Stimulated activated CD4-positive, alpha-beta T cell treated with anti-CD3 and anti-CD28 coated beads, TNF-alpha, amount 100 ng/mL, for 24 hours (primary cell): ENCODE results near the gene POMGNT1.
A peak's percentile ranks its signal among the peaks of the same experiment; 100 is the strongest.

Experiments
- DNase-seq, 3 experiments: peaks; one replicate each; pipeline ENCODE4 v3.0.0-alpha.2; 2020; ENCODE audit warnings: low read depth in 3 of 3

POMGNT1 gene

DNA sequence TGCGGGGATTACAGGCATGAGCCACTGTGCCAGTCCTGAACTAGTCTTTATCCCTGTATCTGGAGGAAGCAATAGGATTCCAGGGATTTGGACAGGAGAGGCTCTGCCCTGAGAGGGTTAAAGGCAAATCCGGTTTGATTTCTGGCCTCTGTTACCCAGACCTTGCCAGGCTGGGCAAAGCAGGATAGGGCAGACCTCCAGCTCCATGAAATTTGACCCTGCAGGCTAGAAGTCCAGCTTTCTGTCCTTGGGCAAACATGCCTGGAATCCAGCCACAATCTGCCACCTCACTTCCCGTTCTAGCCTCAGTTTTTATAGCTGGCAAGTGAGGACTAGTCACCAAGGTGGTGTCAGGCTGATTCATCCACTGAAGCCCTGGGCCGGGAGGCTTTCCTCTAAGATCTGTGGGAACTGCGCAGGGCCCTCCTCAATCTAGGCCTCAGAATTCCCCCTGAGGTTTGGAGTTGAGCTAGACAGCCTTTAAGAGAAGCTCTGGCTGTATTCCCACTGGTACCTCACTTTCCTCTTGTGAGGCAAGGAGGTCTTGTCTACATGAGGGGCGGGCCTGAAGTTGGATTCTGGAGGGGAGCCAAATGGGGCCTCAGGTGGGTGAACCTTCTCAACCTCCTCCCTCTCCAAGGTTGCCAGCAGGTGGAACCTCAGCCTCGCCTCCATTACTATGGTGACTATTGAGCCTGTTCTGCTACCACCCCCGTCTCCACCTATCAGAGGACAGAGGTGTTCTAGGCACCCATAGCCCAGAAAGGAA, 15.0 kb downstream of the POMGNT1 start:
- DNase-seq: no peak

DNA sequence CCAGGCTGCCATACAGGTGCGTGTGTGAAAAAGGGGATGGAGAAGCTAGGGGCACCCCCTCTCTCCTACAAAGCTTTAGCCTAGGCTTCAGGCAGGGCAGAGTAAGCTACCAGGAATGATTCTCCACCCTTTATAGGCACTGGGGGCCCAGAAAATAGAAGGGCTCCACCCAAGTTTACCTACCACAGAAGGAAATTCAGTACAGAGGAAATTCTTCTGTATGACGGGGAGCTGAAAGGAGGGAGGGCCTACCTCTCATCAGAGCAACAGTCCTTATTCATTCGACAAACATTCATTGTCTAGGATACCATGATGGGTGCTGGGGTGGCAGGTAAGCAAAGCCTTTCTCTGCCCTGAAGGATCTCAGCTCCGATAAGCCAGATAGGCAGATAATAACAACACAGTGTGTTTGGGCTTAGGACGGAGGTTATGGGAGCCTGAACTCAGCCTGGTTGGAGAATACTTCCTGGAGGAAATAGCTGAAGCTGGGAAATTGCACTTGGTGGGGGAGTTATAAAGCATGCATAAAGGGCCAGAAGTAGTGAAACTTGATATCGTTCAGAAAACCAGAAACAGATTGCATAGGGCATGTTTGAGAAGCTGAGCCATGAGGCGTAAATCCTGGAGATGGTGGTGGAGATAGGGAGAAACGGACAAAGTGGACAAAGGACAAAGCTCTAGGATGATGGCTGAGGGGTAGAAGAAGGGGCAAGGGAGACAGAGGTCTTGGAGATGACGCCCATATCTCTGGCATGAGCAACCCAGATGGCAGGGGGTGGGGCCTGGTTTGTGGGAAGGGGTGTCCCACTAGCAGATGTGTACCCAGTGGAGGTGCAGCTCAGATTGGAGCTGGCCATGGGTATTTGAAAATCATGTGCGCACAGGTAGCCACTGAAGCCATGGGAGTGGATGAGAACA, 16.6 kb downstream of the POMGNT1 start:
- no peak for DNase-seq

DNA sequence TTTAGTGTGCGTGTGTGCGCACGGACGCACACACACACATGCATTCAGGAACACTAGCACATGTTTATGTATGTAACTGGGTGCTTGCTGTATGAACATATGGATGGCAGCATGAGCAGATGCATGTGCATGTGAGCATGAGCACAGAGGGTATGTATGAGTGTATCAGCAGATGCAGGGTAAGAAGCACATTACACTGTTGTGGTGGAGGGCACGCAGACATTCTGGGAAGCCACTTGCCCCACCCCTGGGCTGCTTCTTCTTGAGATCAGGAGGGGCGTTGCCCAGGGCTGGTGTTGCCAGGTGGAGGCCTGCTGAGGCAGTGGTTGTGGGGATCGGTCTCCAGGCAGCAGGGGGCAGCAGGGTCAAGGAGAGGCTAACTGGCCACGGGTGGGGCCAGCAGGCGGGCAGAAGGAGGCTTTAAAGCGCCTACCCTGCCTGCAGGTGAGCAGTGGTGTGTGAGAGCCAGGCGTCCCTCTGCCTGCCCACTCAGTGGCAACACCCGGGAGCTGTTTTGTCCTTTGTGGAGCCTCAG, 18.1 kb downstream of the POMGNT1 start:
- no peak for DNase-seq

DNA sequence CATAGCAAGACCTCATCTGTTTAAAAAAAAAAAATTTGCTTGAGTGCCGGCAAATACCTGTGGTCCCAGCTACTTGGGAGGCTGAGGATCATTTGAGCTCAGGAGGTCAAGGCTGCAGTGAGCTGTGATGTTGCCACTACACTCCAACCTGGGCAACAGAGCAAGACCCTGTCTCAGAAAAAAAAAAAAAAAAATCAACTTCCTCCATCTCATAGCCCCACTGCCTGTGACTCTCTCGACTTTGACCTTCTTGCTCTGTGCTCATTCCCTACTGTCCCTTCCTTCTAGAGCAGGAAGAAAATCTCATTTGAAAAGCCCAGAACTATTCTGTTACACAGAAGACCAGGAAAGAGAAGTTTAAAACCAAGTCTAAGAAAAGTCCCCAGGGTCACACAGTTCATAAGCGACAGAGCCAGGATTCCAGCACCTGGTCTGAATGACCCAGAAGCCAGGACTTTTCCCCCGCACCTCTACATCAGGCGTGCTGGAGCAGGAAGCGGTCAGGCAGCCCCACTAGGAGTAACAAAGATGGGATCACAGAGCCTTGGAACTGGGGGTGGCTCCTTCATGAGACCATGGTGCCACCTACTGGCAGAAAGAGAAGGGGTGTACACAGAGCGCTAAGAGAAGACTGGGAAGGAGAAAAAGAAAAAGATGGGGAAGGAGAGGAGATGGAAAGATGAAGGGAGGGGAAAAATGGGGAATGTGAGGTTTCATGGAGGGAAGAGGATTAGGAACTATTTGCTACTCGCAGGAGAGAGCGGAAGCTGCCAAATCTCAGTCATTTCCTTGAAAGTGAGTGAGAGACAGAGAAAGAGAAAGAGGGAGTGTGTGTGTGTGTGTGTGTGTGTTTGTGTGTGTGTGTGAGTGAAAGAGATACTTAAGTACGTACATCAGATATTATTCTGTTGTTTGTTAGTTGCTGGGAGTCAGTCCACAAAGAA, 18.8 kb downstream of the POMGNT1 start:
- DNase-seq: peak in 2 of 3 experiments; percentile 46 to 64

DNA sequence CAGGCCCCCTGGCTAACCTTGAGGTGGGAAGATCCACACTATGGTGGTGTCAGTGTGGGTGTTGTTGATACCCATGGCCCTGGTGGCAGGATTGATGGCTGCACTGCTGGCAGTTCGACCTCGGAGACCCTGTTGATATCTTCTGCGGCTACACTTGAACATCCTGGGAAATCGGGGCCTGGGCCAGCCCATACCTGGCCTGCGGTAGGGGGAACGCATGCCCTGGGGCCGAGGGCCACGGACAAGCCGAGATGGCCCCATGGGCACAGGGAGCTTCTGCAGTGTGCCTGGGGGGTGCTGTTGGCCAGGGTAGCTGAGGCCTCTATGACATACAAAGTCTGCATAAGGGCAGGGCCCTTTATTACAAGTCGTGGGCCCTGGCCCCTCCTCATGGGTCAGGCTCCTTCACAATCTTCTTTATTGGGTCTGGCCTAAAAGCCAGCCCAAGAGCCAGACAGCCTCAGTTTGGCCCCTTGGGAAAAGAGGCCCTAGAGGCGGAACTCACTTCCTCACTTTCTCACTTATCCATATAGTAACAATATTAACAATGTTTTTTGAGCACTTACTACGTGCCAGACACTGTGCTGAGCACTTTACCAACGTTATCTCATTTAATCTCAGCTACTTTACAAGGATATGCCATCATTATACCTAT, 21.9 kb downstream of the POMGNT1 start, which contains the start of gene P3R3URF:
P3R3URF (minus strand) TSS at position 278 of the 655 bp plus-strand sequence; CDS start at position 261, 17 bp downstream.
- no peak for DNase-seq

DNA sequence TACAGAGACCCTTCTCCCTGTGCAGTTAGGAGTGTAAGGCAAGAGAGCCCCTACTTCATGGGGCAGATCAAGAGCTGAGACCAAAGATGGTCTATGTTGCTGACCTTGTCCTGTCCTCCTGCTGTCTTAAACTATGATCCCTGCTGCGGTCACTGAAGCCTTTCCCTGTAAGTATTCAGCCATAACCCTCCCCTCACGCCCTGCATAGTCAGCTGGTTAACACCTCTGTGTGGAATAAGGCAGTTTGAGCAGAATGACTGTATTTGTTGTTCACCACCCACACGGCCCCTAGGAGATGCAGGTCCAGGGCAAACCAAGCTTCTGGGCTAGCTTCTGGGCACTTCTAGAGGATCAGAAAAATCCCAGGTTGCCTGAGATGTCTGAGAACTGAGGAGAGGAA, 23.0 kb downstream of the POMGNT1 start:
- no peak for DNase-seq

DNA sequence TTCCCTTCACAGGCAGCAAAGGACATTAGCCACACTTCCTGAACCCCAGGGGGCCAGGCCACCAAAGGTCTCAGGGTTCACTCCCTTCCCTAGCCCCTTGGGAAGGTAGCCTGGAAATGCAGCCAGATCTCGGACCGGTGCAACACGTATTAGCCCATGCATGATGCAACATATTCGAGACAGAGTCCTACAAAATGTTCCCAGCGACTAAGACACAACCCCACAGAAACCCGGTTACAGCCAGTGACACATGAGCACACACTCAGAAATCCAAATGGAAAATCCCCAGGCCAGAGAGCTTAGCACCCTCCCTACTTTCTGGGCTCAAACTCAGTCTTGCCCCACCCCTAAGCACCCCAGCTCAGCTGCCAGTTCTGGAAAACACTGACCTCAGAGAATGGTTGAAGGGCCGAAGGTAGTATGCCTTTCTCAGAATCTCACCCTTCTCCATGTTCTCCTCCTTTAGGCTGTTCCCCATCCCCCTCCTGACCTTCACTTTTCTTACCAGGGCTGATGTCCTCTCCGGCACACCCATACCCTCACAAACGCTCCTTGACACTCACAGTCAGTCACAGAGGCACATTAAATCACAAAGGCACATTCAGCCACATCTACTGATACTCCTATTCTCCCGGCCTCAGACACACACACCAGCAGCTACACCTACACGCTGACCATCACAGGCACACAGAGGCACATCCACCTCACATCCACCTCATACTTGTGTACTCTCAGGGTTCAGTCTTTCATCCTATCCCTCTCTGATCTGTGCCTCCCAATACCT, 23.6 kb downstream of the POMGNT1 start, which contains the start of gene TSPAN1:
TSPAN1 (plus strand) TSS at position 640 of the 784 bp plus-strand sequence. CDS start 6,021 bp downstream, outside the sequence.
- no peak for DNase-seq

DNA sequence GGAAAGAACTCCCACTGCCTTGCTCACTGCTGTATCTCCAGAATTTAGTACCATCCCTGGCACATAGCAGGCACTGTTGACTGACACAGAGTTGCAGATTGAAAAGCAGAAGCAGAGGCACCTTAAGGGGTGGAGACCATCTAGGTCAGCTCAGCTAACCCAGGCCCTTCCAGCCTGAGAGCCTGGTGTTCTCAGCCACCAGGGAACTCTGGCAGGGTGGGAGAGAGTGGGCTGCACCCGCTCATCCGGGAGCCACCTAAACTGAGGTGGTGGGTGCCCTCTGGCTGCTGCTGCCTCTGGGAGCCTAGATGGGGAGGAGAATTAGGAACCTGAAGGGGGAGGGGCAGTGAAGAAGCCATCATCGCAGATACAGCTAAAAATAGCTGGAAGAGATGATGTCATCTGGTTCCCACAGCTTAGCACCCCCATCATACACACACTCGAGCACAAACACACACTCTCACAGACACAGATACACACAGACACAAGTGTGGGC, 24.8 kb downstream of the POMGNT1 start:
- no peak for DNase-seq

DNA sequence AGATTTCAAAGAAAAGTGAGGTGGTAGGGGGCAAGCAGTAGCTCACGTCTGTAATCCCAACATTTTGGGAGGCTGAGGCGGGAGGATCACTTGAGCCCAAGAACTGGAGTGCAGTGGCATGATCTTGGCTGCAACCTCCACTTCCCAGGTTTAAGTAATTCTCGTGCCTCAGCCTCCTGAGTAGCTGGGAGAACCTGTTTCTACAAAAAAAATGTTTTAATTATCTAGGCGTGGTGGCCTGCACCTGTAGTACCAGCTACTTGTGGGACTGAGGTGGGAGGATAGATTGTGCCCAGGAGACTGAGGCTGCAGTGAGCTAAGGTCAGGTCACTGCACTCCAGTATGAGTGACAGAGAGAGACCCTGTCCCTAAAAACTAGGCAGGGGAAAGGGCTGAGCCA, 25.9 kb downstream of the POMGNT1 start:
- no peak for DNase-seq

DNA sequence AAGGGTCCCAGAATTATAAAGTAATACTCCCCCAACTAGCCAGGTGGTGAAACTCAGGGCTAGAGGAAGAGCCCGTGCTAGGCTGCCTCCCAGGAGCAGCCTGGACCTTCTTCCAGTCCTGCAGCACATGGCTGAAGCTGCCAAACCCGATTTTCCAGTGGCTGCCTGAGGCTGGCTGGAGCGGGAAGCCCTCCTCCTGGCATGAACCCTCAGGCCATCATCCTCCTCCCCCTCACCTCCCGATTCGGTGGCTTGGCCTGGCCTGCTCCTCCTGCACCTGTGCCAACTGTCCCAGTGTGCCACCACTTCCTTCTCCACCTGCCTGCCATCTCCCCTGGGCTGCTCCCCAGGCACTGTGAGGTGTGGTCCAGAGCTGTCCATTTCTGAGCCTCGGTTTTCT, 26.4 kb downstream of the POMGNT1 start:
- no peak for DNase-seq

DNA sequence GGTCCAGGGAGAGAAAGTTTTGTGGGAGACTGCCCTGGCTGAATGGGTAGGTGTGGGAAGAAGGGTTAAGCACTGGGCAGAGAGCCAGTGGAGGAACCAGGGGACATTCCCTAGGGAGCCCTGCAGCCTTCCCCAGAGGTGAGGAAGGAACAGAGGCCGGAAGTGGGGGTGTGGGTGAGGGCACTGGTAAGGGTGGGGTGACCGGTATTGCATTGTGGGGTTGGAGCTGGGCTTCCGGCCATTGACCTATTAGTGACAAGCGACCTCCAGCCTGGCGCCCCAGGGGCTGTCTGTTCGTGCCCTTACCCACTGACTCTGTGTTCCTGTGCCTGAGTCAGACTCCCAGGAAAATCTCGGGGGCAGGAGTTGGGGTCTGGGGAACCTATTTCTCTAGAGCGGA, 26.9 kb downstream of the POMGNT1 start:
- DNase-seq: no peak

DNA sequence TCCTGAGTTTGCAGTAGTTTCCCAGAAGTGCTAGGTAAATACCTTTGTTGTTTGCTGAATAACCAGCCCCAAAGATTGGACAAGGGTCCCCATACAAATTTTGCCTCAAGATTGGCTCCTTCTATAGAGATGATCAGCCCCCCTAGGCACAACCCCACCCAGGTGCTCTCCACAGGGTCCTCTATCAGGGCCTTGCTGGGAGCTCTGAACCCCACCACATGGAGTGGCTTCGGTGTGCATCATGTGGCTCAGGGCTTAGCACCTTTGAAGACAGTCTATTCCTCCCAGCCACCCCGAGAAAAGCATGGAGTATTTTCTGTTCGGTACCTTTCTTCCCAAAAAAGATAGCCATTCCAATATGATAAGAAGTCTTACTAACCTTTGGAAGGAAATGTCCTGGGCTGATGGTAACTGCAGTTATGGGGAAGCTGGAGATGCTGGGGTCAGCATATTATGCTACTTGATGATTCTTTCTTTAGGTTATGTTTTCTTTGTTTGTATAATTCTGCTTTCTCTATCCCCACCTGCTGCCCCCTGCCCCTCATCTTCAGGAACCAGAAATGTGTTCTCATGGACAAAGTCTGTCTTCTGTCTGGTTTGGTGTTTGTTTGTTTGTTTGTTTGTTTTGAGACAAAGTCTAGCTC, 28.3 kb downstream of the POMGNT1 start:
- no peak for DNase-seq

DNA sequence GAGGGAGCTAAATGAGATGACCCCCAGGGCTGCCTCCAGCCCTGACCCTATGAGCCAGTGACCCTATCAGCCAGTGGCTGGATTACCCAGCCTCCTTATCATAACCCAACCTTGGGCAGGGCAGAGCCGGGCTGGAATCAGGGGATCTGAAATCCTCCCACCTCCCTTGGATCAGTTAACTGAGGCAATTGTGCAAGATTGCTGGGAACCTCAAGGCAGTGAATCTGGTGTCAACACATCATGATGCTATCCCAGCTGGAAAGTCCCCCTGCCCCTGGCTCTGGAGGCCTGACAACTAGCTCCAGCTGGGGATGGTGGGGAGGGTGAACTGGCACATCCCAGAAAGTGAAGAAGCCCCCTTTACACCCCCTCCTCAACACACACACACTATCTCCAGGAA, 29.8 kb downstream of the POMGNT1 start:
- DNase-seq: no peak

DNA sequence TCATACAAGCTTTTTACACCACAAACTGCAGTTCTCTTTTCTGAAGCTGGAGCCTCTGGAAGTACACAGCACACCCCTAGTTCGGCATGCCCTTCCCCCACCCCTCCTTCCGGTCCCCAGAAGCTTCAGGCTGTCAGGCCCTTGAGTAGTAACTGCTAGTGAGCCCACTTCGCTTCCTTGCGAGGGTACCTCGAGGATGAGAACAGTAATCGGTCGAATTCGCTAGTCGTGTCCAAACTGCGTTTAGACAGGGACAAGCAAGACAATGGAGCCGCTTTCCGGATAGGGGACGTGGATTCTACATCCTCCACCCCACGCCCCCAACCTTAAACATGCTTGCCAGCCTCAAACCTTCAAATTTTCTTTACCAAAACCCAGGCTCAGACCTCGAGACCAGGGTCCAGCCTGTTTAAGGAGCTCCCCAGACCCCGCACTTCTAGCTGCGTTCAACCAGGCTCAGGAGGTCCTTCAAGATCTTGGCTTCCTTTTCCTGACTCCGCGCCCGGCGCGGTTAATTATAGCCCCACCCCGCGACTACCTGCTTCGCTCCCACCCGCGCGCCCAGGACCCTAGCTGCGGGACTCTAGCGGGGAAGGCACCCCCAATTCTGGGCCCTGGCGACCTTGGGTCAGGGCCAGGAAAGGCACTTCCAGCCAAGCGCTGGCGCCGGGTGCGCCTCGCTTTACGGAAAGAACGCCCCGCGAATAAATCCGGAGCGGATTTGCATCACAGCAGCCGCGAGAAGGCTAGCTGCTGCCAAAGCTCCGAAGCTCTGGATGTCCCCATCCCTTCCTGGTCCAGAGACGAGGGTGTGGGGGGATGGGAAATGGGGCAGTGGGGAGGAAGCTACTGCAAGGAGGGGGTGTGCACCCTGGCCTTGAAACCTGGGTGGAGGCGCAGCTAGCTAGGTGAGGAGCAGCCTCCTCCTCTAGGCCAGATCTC, 31.4 kb downstream of the POMGNT1 start:
- peak in 1 of 3 experiments; percentile 41 for DNase-seq

DNA sequence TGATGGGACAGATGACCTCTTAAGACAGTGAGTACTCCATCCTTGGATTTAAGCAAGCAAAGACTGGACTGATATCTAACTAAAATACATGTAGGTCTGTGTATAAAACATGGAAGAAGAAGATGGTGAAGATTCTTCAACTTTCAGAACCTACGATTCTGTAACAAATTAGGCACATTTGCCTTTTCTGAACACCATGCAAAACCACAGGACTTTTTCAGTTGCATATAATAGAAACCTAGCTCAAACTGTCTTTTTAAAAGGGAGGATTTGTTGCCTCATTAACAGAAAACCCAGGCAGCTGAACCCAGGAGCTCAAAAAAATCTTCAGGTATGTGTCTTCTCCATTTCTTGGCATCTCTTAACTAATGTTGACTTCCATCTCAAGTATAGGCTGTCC, 38.0 kb downstream of the POMGNT1 start:
- no peak for DNase-seq

DNA sequence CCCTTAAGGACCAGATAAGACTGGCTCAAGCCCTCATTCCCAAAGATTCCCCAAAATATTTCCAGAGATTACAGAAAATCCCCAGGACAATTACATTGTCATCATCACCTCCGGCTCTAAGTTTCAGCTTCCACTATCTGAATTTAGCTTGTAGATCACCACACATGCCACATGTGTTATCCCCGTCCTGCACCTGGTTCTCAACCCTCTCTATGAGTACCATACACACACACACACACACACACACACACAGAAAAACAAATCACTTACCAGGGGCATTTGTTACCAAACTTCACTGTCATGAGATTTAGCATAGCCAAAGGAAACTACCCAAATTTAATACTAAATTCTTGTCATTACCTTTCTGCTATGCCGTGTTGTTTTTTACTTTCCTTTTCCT, 38.7 kb downstream of the POMGNT1 start:
- no peak for DNase-seq

DNA sequence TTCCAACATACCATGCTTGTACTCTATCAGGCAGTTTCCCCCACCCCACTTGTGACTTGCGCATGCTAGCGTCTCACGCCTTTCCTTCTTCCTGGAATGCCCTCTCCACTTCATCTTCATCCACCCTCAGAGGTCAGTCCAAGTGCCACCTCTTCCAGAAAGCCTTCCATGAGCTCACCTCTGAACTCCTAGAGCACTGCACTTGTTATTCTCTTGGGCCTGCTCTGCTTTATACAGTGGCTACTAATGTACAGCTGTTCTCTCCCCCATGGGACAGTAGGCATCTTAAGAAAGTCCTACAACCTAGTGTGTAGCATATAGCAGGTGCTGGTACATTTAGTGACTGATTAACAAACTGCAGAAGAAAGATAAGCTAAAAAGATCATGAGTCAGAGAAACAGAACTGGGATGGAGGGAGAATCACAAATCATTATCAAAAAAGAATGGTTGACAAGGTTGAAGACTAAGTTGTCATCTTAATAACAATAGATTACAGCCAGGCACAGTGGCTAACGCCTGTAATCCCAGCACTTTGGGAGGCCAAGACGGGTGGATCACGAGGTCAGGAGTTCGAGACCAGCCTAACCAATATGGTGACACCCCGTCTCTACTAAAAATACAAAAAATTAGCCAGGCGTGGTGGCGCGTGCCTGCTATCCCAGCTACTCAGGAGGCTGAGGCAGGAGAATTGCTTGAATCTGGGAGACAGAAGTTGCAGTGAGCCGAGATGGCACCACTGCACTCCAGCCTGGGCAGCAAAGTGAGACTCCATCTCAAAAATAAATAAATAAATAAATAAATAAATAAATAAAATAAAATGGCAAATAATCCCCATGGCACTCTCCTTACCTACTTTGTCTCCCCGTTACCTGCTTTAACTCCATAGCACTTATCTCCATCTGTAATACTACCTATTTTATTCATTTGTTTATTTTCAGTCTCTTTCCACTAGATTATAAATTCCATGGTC, 39.6 kb downstream of the POMGNT1 start:
- DNase-seq: no peak
